Neural progenitor cell (in vitro differentiated cells): Measurements from ENCODE around the gene ABCC5.

Source experiments
- CTCF ChIP-seq: fragments of 200-600 bp; sonication (generic); IDR thresholded peaks from 2 replicates; pipeline ENCODE4 v1.5.1; 2017; ENCODE audit warnings: antibody characterized with exemption, mild to moderate bottlenecking
- EZH2 ChIP-seq: fragments of 200-600 bp; sonication (generic); IDR thresholded peaks from 2 replicates; pipeline ENCODE4 v1.6.1; 2017; ENCODE audit warnings: antibody characterized with exemption, mild to moderate bottlenecking, moderate library complexity

GRCh38 chr3:184015381-184016019 is 2.2 kb downstream of the ABCC5 start:
- TF ChIP-seq EZH2 (no peak), CTCF (no peak)
